ENCODE measurements around the gene AIF1L. TPM values are rescaled to one million over a fixed set of nuclear protein-coding genes. Genes with fewer than 3 reads are reported as not detected.

The AIF1L gene
- 100 to 1,000 TPM in 1 of 2 donors, 10 to 100 TPM in 1; 59.3 to 184 TPM for polyA plus RNA-seq

DNA sequence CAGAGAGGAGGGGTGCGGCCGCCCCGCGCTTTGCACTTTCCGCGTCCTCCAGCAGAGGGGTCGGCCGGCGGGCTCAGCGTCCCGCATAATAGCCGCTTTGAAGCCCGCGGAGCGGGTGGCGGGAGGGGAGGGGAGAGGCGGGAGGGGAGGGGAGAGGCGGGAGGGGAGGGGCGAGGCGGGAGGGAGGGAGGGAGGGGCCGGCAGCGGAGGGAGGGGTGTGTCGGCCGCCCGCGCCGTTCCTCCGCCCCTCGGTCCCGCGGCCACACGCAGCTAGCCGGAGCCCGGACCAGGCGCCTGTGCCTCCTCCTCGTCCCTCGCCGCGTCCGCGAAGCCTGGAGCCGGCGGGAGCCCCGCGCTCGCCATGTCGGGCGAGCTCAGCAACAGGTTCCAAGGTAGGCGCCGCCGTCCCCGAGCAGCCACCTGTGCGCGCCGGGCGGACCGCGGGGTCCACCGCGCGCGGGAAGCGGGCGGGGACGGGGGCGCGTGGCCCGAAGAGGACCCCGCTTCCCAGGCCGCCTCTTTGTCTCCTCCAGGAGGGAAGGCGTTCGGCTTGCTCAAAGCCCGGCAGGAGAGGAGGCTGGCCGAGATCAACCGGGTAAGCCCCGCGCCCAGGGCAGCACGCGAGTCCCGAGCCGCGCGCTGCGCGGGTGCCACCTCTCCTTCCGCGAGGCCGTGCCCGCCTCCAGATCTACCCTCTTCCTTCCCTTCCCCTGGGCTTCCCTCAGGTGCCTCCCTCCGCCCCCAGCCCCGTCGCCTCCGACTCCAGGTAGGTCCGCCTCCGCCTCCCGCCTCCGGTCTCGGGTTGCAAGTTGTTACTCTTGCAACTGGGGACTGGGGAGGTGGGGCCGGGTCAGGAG lies at the start of gene AIF1L:
TSS of gene AIF1L (plus strand) at position 263 of the 857 bp plus-strand sequence. CDS start at position 362, 99 bp downstream.
- Histone ChIP-seq H3K36me3 (ENCODE audit: control insufficient read depth in 2 of 2, insufficient read depth in 2 of 2, low read length in 1 of 2) (peaks cover 0 to 4% of the 10 kb centered on the region in 2 donors), H3K4me1 (ENCODE audit: control insufficient read depth in 2 of 2, insufficient read depth in 2 of 2, low read length in 1 of 2) (peaks cover 3 to 14% of the 10 kb centered on the region in 2 donors), H3K27me3 (ENCODE audit: control insufficient read depth in 1 of 2, insufficient read depth in 2 of 2, low read length in 2 of 2) (no peaks in the 10 kb centered on the region), H3K9me3 (ENCODE audit: control insufficient read depth in 2 of 2, insufficient read depth in 1 of 2, low read depth in 1 of 2, low read length in 1 of 2) (no peaks in the 10 kb centered on the region), H3K27ac (ENCODE audit: low read depth in 2 of 2, low read length in 1 of 2) (peak within 1 kb of the TSS; percentile 75 to 91), H3K4me3 (ENCODE audit: low read depth in 1 of 2, low read length in 2 of 2) (peak within 1 kb of the TSS; percentile 63 to 70)
- 1% methylated on average over 76 to 93 of the region's 99 CpGs for WGBS, 2 donors

DNA sequence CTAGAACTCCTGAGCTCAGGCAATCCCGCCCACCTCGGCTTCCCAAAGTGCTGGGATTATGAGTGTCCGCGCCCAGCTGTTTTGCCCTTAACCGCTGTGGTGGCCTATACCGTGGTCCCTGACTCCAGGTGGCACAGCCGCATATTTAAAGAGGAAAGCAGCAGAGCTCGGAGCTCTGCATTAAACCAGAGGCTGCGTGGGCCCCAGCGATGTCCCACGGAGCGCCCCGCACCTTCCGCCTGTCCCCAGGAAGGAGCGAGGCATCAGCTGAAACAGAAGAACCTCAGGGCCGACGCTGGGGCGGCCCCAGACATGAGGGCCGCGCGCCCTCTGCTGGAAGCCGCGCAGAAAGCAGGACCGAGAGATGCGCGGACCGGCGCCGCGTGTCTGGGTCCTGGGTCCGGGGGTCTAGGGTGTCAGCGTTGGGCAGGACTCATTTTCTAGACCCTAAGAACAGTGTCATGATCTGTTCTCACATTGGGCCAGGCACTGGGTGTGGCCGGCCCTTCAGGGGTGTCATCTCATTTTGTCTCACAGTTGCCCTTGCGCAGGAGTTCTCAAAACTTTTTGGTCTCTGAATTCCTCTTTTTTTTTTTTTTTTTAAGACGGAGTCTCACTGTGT lies 49.6 kb upstream of the AIF1L start:
- H3K4me1 ChIP-seq (ENCODE audit: control insufficient read depth in 2 of 2, insufficient read depth in 2 of 2, low read length in 1 of 2) = no peaks in the 10 kb centered on the region
- 15% methylated on average over 34 to 35 of the region's 35 CpGs for WGBS, 2 donors
- no peaks in the 10 kb centered on the region for H3K27me3 ChIP-seq (ENCODE audit: control insufficient read depth in 1 of 2, insufficient read depth in 2 of 2, low read length in 2 of 2)
- H3K4me3 ChIP-seq (ENCODE audit: low read depth in 1 of 2, low read length in 2 of 2) = no peak overlapping the region
- H3K36me3 ChIP-seq (ENCODE audit: control insufficient read depth in 2 of 2, insufficient read depth in 2 of 2, low read length in 1 of 2) = no peaks in the 10 kb centered on the region
- no peak overlapping the region for H3K27ac ChIP-seq (ENCODE audit: low read depth in 2 of 2, low read length in 1 of 2)
- no peaks in the 10 kb centered on the region for H3K9me3 ChIP-seq (ENCODE audit: control insufficient read depth in 2 of 2, insufficient read depth in 1 of 2, low read depth in 1 of 2, low read length in 1 of 2)

DNA sequence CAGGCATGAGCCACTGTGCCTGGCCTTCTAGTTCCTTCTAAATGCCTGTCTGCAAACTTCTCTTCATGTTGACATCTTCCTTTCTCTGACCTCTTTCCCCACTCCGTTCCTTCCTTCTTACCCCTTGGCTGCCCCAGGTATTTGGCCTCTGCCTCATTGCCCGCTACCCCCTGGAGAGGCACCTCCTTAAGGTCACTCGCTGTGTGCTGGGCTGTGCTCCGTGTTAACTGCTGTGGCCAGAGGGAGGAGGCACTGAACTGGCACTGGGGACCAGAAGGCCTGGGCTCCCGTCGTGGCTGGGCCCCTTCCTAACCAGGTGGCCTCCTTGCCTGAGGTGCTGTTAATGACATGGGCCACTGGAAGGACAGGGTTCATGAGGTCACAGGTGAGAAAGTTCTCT lies 48.0 kb upstream of the AIF1L start:
- WGBS, 2 donors = 46 to 55% methylated on average over 6 of the region's 6 CpGs
- Histone ChIP-seq H3K9me3 (ENCODE audit: control insufficient read depth in 2 of 2, insufficient read depth in 1 of 2, low read depth in 1 of 2, low read length in 1 of 2) (no peaks in the 10 kb centered on the region), H3K4me3 (ENCODE audit: low read depth in 1 of 2, low read length in 2 of 2) (no peak overlapping the region), H3K4me1 (ENCODE audit: control insufficient read depth in 2 of 2, insufficient read depth in 2 of 2, low read length in 1 of 2) (no peaks in the 10 kb centered on the region), H3K36me3 (ENCODE audit: control insufficient read depth in 2 of 2, insufficient read depth in 2 of 2, low read length in 1 of 2) (no peaks in the 10 kb centered on the region), H3K27ac (ENCODE audit: low read depth in 2 of 2, low read length in 1 of 2) (no peak overlapping the region), H3K27me3 (ENCODE audit: control insufficient read depth in 1 of 2, insufficient read depth in 2 of 2, low read length in 2 of 2) (no peaks in the 10 kb centered on the region)

DNA sequence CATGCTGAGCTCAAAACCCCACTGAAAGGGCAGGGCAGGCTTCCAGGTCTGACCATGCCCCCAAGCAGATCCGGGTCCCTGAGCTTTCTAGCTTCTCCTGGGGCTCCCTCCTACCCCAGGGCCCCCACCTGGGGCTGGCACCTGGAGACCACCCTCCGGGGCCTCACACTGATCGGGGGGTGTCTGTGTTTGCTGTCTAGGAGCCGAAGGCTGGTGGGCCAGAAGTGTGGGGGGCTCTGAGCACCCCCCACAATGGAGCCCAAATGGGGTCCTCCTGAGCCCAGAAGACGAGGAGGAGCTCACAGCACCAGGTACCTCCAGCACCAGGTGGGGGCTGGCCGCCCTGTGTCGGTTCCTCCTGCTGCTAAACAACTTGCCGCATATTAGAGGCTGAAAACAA lies 47.5 kb upstream of the AIF1L start:
- WGBS, 2 donors = 91 to 95% methylated on average over 8 of the region's 8 CpGs
- no peaks in the 10 kb centered on the region for H3K36me3 ChIP-seq (ENCODE audit: control insufficient read depth in 2 of 2, insufficient read depth in 2 of 2, low read length in 1 of 2)
- H3K27me3 ChIP-seq (ENCODE audit: control insufficient read depth in 1 of 2, insufficient read depth in 2 of 2, low read length in 2 of 2) = no peaks in the 10 kb centered on the region
- no peaks in the 10 kb centered on the region for H3K9me3 ChIP-seq (ENCODE audit: control insufficient read depth in 2 of 2, insufficient read depth in 1 of 2, low read depth in 1 of 2, low read length in 1 of 2)
- no peaks in the 10 kb centered on the region for H3K4me1 ChIP-seq (ENCODE audit: control insufficient read depth in 2 of 2, insufficient read depth in 2 of 2, low read length in 1 of 2)
- no peak overlapping the region for H3K27ac ChIP-seq (ENCODE audit: low read depth in 2 of 2, low read length in 1 of 2)
- H3K4me3 ChIP-seq (ENCODE audit: low read depth in 1 of 2, low read length in 2 of 2) = no peak overlapping the region

DNA sequence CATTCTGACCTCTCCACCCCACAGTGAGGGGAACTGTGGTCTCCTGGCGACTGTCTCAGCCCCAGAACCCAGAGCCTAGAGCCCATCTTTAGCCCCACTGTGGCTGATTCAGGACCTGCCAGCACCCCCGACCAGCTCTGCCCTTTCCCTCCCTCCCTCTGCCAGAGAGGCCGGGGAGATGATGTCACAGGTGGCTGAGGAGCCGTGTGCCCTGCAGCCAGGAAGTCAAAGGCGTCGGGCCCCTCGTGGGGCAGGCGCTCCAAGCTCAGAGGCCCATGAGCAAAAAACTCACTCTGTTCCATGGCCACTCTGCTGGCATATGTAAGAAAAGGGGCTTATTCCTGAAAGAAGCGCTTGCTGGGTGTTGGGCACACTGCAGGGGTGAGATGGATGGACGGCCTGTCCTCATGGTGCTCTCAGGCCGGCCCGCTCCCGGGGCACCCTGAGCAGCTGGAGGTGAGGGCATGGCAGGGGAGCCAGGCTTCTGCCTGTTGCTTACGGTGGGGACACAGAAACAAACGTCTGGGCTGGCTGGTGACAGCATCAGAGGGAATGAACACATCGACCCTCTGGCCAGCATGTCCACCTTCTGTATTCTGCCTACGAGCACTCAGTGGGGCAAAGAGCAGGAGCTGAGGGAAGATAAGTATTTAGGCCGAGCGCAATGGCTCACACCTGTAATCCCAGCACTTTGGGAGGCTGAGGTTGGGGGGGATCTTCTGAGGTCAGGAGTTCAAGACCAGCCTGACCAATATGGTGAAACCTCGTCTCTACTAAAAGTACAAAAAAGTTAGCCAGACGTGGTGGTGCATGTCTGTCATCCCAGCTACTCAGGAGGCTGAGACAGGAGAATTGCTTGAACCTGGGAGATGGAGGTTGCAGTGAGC lies 46.3 kb upstream of the AIF1L start:
- Histone ChIP-seq H3K4me3 (ENCODE audit: low read depth in 1 of 2, low read length in 2 of 2) (no peak overlapping the region), H3K27me3 (ENCODE audit: control insufficient read depth in 1 of 2, insufficient read depth in 2 of 2, low read length in 2 of 2) (no peaks in the 10 kb centered on the region)

DNA sequence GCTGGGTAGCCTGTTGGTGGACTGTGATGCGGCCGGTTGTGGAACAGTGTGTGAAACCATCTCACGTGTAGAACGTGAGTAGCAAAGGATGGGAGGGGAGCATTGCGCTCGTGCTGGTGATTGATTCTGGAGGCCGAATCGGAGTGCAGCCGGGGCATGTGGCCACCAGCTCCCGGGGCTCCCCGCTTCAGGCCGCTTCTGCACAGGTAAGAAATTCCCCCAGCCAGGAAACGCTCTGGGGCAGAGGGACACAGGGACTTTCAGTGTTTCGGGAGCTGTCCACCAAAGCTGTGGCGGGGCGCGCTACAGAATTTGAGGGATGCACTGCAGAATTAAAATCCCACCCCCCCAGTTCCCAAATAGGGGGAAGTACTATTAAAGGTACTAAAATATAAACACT lies 45.5 kb upstream of the AIF1L start:
- Histone ChIP-seq H3K4me3 (ENCODE audit: low read depth in 1 of 2, low read length in 2 of 2) (no peak overlapping the region), H3K36me3 (ENCODE audit: control insufficient read depth in 2 of 2, insufficient read depth in 2 of 2, low read length in 1 of 2) (no peaks in the 10 kb centered on the region), H3K4me1 (ENCODE audit: control insufficient read depth in 2 of 2, insufficient read depth in 2 of 2, low read length in 1 of 2) (no peaks in the 10 kb centered on the region), H3K9me3 (ENCODE audit: control insufficient read depth in 2 of 2, insufficient read depth in 1 of 2, low read depth in 1 of 2, low read length in 1 of 2) (no peaks in the 10 kb centered on the region), H3K27ac (ENCODE audit: low read depth in 2 of 2, low read length in 1 of 2) (no peak overlapping the region), H3K27me3 (ENCODE audit: control insufficient read depth in 1 of 2, insufficient read depth in 2 of 2, low read length in 2 of 2) (no peaks in the 10 kb centered on the region)
- 89 to 91% methylated on average over 17 of the region's 17 CpGs for WGBS, 2 donors

More for the DNA sequence above, 46.3 kb upstream of the AIF1L start:
- 62 to 63% methylated on average over 21 of the region's 21 CpGs for WGBS, 2 donors
- H3K27ac ChIP-seq (ENCODE audit: low read depth in 2 of 2, low read length in 1 of 2) = no peak overlapping the region
- H3K9me3 ChIP-seq (ENCODE audit: control insufficient read depth in 2 of 2, insufficient read depth in 1 of 2, low read depth in 1 of 2, low read length in 1 of 2) = no peaks in the 10 kb centered on the region
- H3K4me1 ChIP-seq (ENCODE audit: control insufficient read depth in 2 of 2, insufficient read depth in 2 of 2, low read length in 1 of 2) = no peaks in the 10 kb centered on the region
- no peaks in the 10 kb centered on the region for H3K36me3 ChIP-seq (ENCODE audit: control insufficient read depth in 2 of 2, insufficient read depth in 2 of 2, low read length in 1 of 2)

DNA sequence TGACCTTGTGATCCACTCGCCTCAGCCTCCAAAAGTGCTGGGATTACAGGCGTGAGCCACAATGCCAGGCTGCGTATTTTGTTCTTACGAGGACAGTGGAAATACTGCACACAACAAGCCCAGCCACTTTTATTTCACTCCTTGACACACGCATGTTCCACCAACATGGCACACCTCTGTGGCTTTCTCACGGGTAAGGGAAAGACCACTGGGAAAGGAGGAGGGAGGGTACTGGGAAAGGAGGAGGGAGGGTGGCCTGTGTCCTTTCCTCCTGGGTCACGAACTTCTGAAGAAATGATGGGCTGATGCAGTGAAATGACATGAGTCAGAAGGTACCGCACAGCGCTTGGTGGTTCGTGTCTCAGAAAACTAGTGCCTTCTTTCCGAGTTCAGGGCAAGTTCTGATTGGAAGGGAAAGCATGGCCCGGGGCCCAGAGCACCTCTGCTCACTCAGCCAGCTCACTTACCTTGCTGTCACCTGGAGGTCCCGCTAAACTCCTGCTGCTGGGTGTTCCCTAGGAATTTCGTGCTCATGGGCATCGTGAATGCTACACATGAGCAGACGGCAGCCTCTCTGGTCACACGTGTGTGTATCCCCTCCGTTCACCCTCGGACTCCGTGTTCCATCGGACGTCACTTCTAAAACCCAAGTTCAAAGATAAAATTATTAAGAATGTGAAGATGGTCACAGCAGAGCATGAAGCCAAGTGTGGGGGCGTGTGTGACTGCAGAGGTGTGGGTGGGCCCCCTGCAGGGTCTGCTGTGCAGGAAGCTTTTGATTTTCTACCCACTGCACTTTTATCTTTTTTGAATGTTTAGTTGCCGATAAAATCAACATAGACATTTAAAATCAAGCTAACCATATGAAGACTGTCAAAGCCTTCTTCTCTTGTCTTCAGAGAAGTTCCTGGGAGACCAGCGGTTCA lies 44.5 kb upstream of the AIF1L start:
- no peaks in the 10 kb centered on the region for H3K9me3 ChIP-seq (ENCODE audit: control insufficient read depth in 2 of 2, insufficient read depth in 1 of 2, low read depth in 1 of 2, low read length in 1 of 2)
- WGBS, 2 donors = 70 to 74% methylated on average over 25 of the region's 25 CpGs
- H3K36me3 ChIP-seq (ENCODE audit: control insufficient read depth in 2 of 2, insufficient read depth in 2 of 2, low read length in 1 of 2) = no peaks in the 10 kb centered on the region
- no peak overlapping the region for H3K4me3 ChIP-seq (ENCODE audit: low read depth in 1 of 2, low read length in 2 of 2)
- no peaks in the 10 kb centered on the region for H3K27me3 ChIP-seq (ENCODE audit: control insufficient read depth in 1 of 2, insufficient read depth in 2 of 2, low read length in 2 of 2)
- no peaks in the 10 kb centered on the region for H3K4me1 ChIP-seq (ENCODE audit: control insufficient read depth in 2 of 2, insufficient read depth in 2 of 2, low read length in 1 of 2)
- H3K27ac ChIP-seq (ENCODE audit: low read depth in 2 of 2, low read length in 1 of 2) = no peak overlapping the region

DNA sequence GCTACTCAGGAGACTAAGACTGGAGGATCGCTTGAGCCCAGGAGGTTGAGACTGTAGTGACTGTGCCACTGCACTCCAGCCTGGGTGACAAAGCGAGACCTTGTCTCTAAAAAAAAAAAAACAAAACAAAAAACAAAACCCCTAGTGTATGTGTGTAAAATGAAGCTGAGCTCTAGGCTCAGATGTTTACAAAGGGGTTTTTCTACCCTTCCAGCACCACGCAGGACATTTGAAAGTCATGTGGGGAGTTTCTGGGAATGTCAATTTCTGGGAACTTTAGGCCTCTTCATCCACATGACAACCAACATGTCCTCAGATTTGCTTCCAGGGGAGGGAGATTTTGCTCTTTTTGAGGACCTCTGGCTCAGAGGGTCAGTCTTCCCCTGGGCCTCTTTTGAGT lies 42.4 kb upstream of the AIF1L start:
- no peaks in the 10 kb centered on the region for H3K4me1 ChIP-seq (ENCODE audit: control insufficient read depth in 2 of 2, insufficient read depth in 2 of 2, low read length in 1 of 2)
- no peaks in the 10 kb centered on the region for H3K36me3 ChIP-seq (ENCODE audit: control insufficient read depth in 2 of 2, insufficient read depth in 2 of 2, low read length in 1 of 2)
- 85 to 88% methylated on average over 3 of the region's 3 CpGs for WGBS, 2 donors
- no peaks in the 10 kb centered on the region for H3K9me3 ChIP-seq (ENCODE audit: control insufficient read depth in 2 of 2, insufficient read depth in 1 of 2, low read depth in 1 of 2, low read length in 1 of 2)
- H3K4me3 ChIP-seq (ENCODE audit: low read depth in 1 of 2, low read length in 2 of 2) = no peak overlapping the region
- no peak overlapping the region for H3K27ac ChIP-seq (ENCODE audit: low read depth in 2 of 2, low read length in 1 of 2)
- H3K27me3 ChIP-seq (ENCODE audit: control insufficient read depth in 1 of 2, insufficient read depth in 2 of 2, low read length in 2 of 2) = no peaks in the 10 kb centered on the region
